Activated naive CD4-positive, alpha-beta T cell treated with anti-CD3 and anti-CD28 coated beads, Interleukin-2, amount 50 U/mL, for 24 hours (primary cell): Measurements from ENCODE around the gene IQSEC1.
A peak's percentile ranks its signal among the peaks of the same experiment; 100 is the strongest.

Source experiments
- H3K27ac Mint-ChIP-seq: one replicate; pipeline ENCODE4 v1.8.0; 2021; ENCODE audit warnings: mild to moderate bottlenecking, mixed read lengths
- H3K27me3 Mint-ChIP-seq: one replicate; pipeline ENCODE4 v1.8.0; 2021; ENCODE audit warnings: mixed read lengths
- H3K36me3 Mint-ChIP-seq: one replicate; pipeline ENCODE4 v1.8.0; 2021; ENCODE audit warnings: mixed read lengths
- H3K4me1 Mint-ChIP-seq: one replicate; pipeline ENCODE4 v1.8.0; 2021; ENCODE audit warnings: mixed read lengths
- H3K4me3 Mint-ChIP-seq: one replicate; pipeline ENCODE4 v1.8.0; 2021; ENCODE audit warnings: mild to moderate bottlenecking, mixed read lengths
- H3K9me3 Mint-ChIP-seq: one replicate; pipeline ENCODE4 v1.8.0; 2021; ENCODE audit warnings: mixed read lengths

Gene IQSEC1

GRCh38 chr3:13042127-13042701, 31.0 kb downstream of the IQSEC1 start:
- Mint-ChIP-seq H3K27me3 (no peaks in the 10 kb centered on the region), H3K36me3 (no peaks in the 10 kb centered on the region), H3K9me3 (no peaks in the 10 kb centered on the region), H3K27ac (no peak overlapping the region), H3K4me3 (no peak overlapping the region), H3K4me1 (peaks cover 30% of the 10 kb centered on the region)

GRCh38 chr3:13041113-13041776, 32.0 kb downstream of the IQSEC1 start:
- Mint-ChIP-seq H3K27me3 (no peaks in the 10 kb centered on the region), H3K9me3 (no peaks in the 10 kb centered on the region), H3K36me3 (no peaks in the 10 kb centered on the region), H3K4me3 (no peak overlapping the region), H3K4me1 (peaks cover 23% of the 10 kb centered on the region), H3K27ac (peak overlapping the region; percentile 4)

- no peak overlapping the region for H3K27ac Mint-ChIP-seq
- no peaks in the 10 kb centered on the region for H3K9me3 Mint-ChIP-seq
- peaks cover 16% of the 10 kb centered on the region for H3K4me1 Mint-ChIP-seq
- H3K27me3 Mint-ChIP-seq: no peaks in the 10 kb centered on the region
- H3K36me3 Mint-ChIP-seq: no peaks in the 10 kb centered on the region
- H3K4me3 Mint-ChIP-seq: no peak overlapping the region
These were observed 32.7 kb downstream of the IQSEC1 start for GRCh38 chr3:13040361-13041074.

GRCh38 chr3:13039213-13039896, 33.9 kb downstream of the IQSEC1 start:
- Mint-ChIP-seq H3K4me1 (peaks cover 16% of the 10 kb centered on the region), H3K36me3 (no peaks in the 10 kb centered on the region), H3K27me3 (no peaks in the 10 kb centered on the region), H3K9me3 (no peaks in the 10 kb centered on the region), H3K27ac (no peak overlapping the region), H3K4me3 (no peak overlapping the region)

- no peak overlapping the region for H3K4me3 Mint-ChIP-seq
- H3K27me3 Mint-ChIP-seq: no peaks in the 10 kb centered on the region
- peaks cover 16% of the 10 kb centered on the region for H3K4me1 Mint-ChIP-seq
- H3K27ac Mint-ChIP-seq: no peak overlapping the region
- no peaks in the 10 kb centered on the region for H3K9me3 Mint-ChIP-seq
- no peaks in the 10 kb centered on the region for H3K36me3 Mint-ChIP-seq
These were observed 35.6 kb downstream of the IQSEC1 start for GRCh38 chr3:13037458-13038117.

GRCh38 chr3:13034861-13035260, 38.4 kb downstream of the IQSEC1 start:
- Mint-ChIP-seq H3K36me3 (no peaks in the 10 kb centered on the region), H3K4me3 (no peak overlapping the region), H3K27ac (no peak overlapping the region), H3K4me1 (peaks cover under 1% of the 10 kb centered on the region), H3K27me3 (no peaks in the 10 kb centered on the region), H3K9me3 (no peaks in the 10 kb centered on the region)

GRCh38 chr3:13034109-13034800, 39.0 kb downstream of the IQSEC1 start:
- Mint-ChIP-seq H3K36me3 (no peaks in the 10 kb centered on the region), H3K27me3 (no peaks in the 10 kb centered on the region), H3K4me1 (no peaks in the 10 kb centered on the region), H3K4me3 (no peak overlapping the region), H3K9me3 (no peaks in the 10 kb centered on the region), H3K27ac (no peak overlapping the region)

GRCh38 chr3:13032206-13032605, 41.0 kb downstream of the IQSEC1 start:
- H3K27ac Mint-ChIP-seq: peak overlapping the region; percentile 23

GRCh38 chr3:13031621-13032020, 41.6 kb downstream of the IQSEC1 start:
- Mint-ChIP-seq H3K27ac (peak overlapping the region; percentile 9), H3K4me3 (no peak overlapping the region), H3K36me3 (no peaks in the 10 kb centered on the region), H3K9me3 (no peaks in the 10 kb centered on the region), H3K4me1 (no peaks in the 10 kb centered on the region), H3K27me3 (no peaks in the 10 kb centered on the region)

More at GRCh38 chr3:13032206-13032605, 41.0 kb downstream of the IQSEC1 start:
- H3K27me3 Mint-ChIP-seq: no peaks in the 10 kb centered on the region
- no peaks in the 10 kb centered on the region for H3K36me3 Mint-ChIP-seq
- H3K4me3 Mint-ChIP-seq: no peak overlapping the region
- no peaks in the 10 kb centered on the region for H3K4me1 Mint-ChIP-seq
- no peaks in the 10 kb centered on the region for H3K9me3 Mint-ChIP-seq

GRCh38 chr3:13030684-13031083, 42.5 kb downstream of the IQSEC1 start:
- Mint-ChIP-seq H3K9me3 (no peaks in the 10 kb centered on the region), H3K36me3 (no peaks in the 10 kb centered on the region), H3K4me1 (no peaks in the 10 kb centered on the region), H3K27ac (no peak overlapping the region), H3K4me3 (no peak overlapping the region), H3K27me3 (no peaks in the 10 kb centered on the region)

- H3K27me3 Mint-ChIP-seq: no peaks in the 10 kb centered on the region
- H3K9me3 Mint-ChIP-seq: no peaks in the 10 kb centered on the region
- no peaks in the 10 kb centered on the region for H3K4me1 Mint-ChIP-seq
- no peaks in the 10 kb centered on the region for H3K36me3 Mint-ChIP-seq
- no peak overlapping the region for H3K4me3 Mint-ChIP-seq
- H3K27ac Mint-ChIP-seq: no peak overlapping the region
These were observed 45.0 kb downstream of the IQSEC1 start for GRCh38 chr3:13028010-13028821.

GRCh38 chr3:13027154-13027553, 46.1 kb downstream of the IQSEC1 start:
- H3K27ac Mint-ChIP-seq: peak overlapping the region; percentile 14
- H3K27me3 Mint-ChIP-seq: no peaks in the 10 kb centered on the region
- no peak overlapping the region for H3K4me3 Mint-ChIP-seq
- no peaks in the 10 kb centered on the region for H3K9me3 Mint-ChIP-seq
- no peaks in the 10 kb centered on the region for H3K36me3 Mint-ChIP-seq
- no peaks in the 10 kb centered on the region for H3K4me1 Mint-ChIP-seq

- Mint-ChIP-seq H3K4me1 (no peaks in the 10 kb centered on the region), H3K27ac (peak overlapping the region; percentile 17), H3K27me3 (no peaks in the 10 kb centered on the region), H3K9me3 (no peaks in the 10 kb centered on the region), H3K4me3 (no peak overlapping the region), H3K36me3 (no peaks in the 10 kb centered on the region)
These were observed 46.7 kb downstream of the IQSEC1 start for GRCh38 chr3:13026534-13026933.

- Mint-ChIP-seq H3K4me1 (no peaks in the 10 kb centered on the region), H3K27me3 (no peaks in the 10 kb centered on the region), H3K9me3 (no peaks in the 10 kb centered on the region), H3K4me3 (no peak overlapping the region), H3K27ac (peak overlapping the region; percentile 46), H3K36me3 (no peaks in the 10 kb centered on the region)
These were observed 47.3 kb downstream of the IQSEC1 start for GRCh38 chr3:13025778-13026518.
